ENCODE data around the gene PPP1R7.

Gene PPP1R7

DNA sequence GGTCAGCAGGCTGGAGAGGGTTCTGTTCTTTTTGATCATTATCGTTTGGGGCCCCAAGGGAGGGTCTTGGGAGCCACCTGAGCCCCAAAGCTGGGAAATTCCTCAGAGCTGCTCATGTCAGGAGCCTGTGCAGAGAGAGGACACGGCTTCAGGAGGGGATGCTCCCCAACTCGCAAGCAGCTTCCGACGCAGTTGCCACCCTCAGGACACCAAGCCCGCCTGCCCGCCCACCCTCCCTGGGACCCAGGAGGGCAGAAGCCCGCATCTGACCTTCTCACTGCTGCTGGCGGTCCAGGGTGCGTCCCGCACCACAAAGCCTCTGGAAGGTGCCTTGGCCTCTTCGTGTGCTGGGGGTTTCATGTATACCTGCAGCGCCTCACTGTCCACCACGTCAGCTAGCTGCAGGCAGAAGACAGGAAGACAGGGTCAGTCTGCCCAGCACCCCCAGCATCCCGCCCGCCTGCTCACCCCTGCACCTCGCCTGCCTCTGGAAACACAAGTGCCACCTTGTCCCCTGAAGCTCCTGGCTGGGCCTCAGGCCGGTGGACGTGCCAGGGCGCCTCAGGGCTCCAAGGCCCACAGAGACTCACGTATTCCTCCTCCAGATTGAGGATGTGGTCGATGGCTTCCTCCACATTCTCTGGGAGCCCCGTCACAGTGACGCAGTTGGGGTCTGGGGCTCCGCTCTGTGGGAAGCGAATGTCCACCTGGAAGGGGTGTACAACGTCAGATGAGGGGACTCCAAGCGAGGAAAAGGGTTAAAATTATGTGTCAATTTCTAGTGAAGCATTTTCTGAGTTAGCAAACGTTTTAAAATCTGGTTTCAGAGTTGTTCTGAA lies 79.5 kb downstream of the PPP1R7 start:
- no peak for DNase-seq (ENCODE audit: low spot score)

DNA sequence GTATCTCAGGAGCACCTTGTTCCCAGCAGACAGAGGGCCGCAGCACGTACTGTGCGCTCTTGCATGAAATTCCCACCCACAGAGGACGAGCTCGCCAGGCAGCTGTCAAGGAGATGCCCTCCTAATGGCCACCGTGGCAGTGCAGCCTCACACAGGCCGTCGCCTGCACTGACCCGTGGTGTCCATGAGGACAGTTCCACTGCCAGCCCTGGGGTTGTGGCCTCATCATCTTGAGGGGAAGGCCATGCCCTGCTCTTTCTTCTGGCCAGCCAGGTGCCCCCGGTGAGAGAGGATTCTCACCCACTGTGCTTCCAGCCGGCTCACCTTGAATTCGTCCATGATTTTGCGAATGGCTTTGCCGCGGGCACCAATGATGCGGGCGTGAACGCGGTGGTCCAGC lies 80.2 kb downstream of the PPP1R7 start:
- no peak for DNase-seq (ENCODE audit: low spot score)

DNA sequence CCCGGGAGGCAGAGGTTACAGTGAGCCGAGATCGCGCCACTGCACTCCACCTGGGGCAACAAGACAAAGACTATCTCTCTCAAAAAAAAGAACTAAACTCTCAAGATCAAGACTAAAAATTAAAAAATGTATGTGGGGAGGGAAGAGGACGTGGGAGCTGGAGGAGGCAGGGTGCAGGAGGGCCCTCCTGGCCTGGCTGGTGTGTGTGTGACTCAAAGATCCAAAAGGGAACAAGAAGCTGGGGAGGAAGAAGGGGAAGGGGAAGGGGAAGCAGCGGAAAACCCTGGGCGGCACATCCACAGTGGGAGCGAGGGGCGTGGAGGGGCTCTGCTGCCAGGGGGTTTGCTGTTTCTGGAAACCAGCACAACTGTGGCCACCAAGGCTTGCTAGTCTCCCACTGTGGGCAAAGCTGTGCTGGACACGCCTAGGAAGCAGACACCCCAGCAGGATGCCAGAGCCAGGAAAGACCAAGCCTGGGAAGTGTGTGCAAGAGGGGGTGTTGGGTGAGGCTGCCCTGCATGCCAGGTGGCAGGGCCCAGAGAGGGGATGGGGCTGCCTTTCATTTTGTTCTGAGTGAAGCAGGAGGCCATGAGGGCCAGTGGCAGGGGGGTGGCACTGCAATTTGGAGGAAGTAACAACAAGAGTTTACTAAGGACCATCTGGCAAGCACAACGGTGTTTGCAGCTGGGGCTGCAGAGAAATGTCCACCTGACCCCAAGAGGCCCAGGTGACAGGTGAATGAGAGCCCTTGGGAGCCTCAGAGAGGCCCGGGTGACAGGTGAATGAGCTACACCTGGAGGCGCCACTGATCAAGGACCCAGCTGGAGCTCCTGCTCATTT lies 82.7 kb downstream of the PPP1R7 start:
- DNase-seq (ENCODE audit: low spot score) = no peak

Measured in AG20443 (cell line).